NCI-H2107 treated with DMSO at 0.1 percent for 48 hours (cell line): Measurements from ENCODE around the gene FCRL2.
"Not testable (repeated sequence)": the region's sequence is repeated elsewhere in the genome, so short reads cannot be mapped to it uniquely, and the experiment has no call there.

ENCODE experiments used
- DNase-seq: peaks from one replicate; lab custom pipeline; 2025; ENCODE audit not compliant: unreplicated experiment; lab: John Stamatoyannopoulos, UW

FCRL2 gene

GRCh38 chr1:157753611-157754010 is 23.3 kb downstream of the FCRL2 start:
- DNase-seq: no peak

- no peak for DNase-seq
Measured at GRCh38 chr1:157751283-157751682, 25.6 kb downstream of the FCRL2 start.

- DNase-seq: no peak
Measured at GRCh38 chr1:157748262-157748817, 28.6 kb downstream of the FCRL2 start.

- DNase-seq: no peak
Measured at GRCh38 chr1:157739229-157739901, 37.6 kb downstream of the FCRL2 start.

GRCh38 chr1:157735991-157736390 is 40.9 kb downstream of the FCRL2 start:
- DNase-seq: not testable (repeated sequence)

GRCh38 chr1:157734321-157734720 is 42.6 kb downstream of the FCRL2 start:
- no peak for DNase-seq

- DNase-seq: no peak
Measured at GRCh38 chr1:157732755-157733154, 44.2 kb downstream of the FCRL2 start.

- no peak for DNase-seq
Measured at GRCh38 chr1:157725221-157725577, 51.7 kb downstream of the FCRL2 start.

- no peak for DNase-seq
Measured at GRCh38 chr1:157724537-157725220, 52.3 kb downstream of the FCRL2 start.

- DNase-seq: no peak
Measured at GRCh38 chr1:157723157-157723556, 53.8 kb downstream of the FCRL2 start.

GRCh38 chr1:157721985-157722384 is 54.9 kb downstream of the FCRL2 start:
- no peak for DNase-seq

- DNase-seq: no peak
Measured at GRCh38 chr1:157715736-157716135, 61.2 kb downstream of the FCRL2 start.

GRCh38 chr1:157711802-157712201 is 65.1 kb downstream of the FCRL2 start:
- DNase-seq: no peak

GRCh38 chr1:157704878-157705277 is 72.1 kb downstream of the FCRL2 start:
- DNase-seq: no peak

GRCh38 chr1:157703981-157704380 is 73.0 kb downstream of the FCRL2 start:
- DNase-seq: no peak

- DNase-seq: no peak
Measured at GRCh38 chr1:157702308-157702825, 74.6 kb downstream of the FCRL2 start.

- DNase-seq: no peak
Measured at GRCh38 chr1:157700732-157701131, 76.2 kb downstream of the FCRL2 start, which contains the start of gene FCRL3. Gene FCRL3, minus strand, starts transcription at chr1:157700769. Its CDS starts 280 bp downstream, at chr1:157700489.

GRCh38 chr1:157700305-157700704 is 76.6 kb downstream of the FCRL2 start:
- no peak for DNase-seq

- no peak for DNase-seq
Measured at GRCh38 chr1:157697781-157698569, 79.0 kb downstream of the FCRL2 start.

- no peak for DNase-seq
Measured at GRCh38 chr1:157696966-157697628, 79.8 kb downstream of the FCRL2 start.
